Measurements from ENCODE around the gene CEACAM3.

Gene CEACAM3

GRCh38 chr19:41845001-41845050 is 48.4 kb downstream of the CEACAM3 start, which contains the start of gene DMRTC2:
Gene DMRTC2 (plus strand): TSS chr19:41845042. CDS start chr19:41847429, 2,387 bp downstream.
- TF ChIP-seq Cebpa-rat (IDR thresholded peaks at IDR 0.05), result no peak
- Histone ChIP-seq H3K36me3 (no peaks in the 10 kb centered on the region), H3K27ac (no peak within 1 kb of the TSS), H4K20me1 (no peaks in the 10 kb centered on the region), H3K27me3 (no peaks in the 10 kb centered on the region), H3K4me3 (no peak within 1 kb of the TSS), H3K4me2 (no peak within 1 kb of the TSS), H3K4me1 (peaks cover 0 to 4% (median 0%) of the 10 kb centered on the region in 10 experiments; a peak in 1 of 20 replicates), H3K9ac (no peak within 1 kb of the TSS), H3K9me3 (replicated peaks in 1 of 11) (peaks cover 5 to 13% (median 8%) of the 10 kb centered on the region in 11 experiments; a peak in 11 of 22 replicates)

- no peaks in the 10 kb centered on the region for H3K36me3 ChIP-seq
- no peak overlapping the region for H3K4me3 ChIP-seq
- peaks cover 0 to 3% (median 0%) of the 10 kb centered on the region in 10 experiments; a peak in 1 of 20 replicates for H3K4me1 ChIP-seq
- no peaks in the 10 kb centered on the region for H4K20me1 ChIP-seq
- H3K27ac ChIP-seq, result no peak overlapping the region
- no peak overlapping the region for H3K4me2 ChIP-seq
- no peaks in the 10 kb centered on the region for H3K27me3 ChIP-seq
- no peak overlapping the region for H3K9ac ChIP-seq
- no peak for TF ChIP-seq Cebpa-rat (IDR thresholded peaks at IDR 0.05)
- H3K9me3 ChIP-seq (replicated peaks in 1 of 11), result peaks cover 5 to 13% (median 8%) of the 10 kb centered on the region in 11 experiments; a peak in 11 of 22 replicates
These were observed 48.7 kb downstream of the CEACAM3 start for GRCh38 chr19:41845051-41845590.

GRCh38 chr19:41847351-41848105 is 51.1 kb downstream of the CEACAM3 start:
- H3K4me3 ChIP-seq, result no peak overlapping the region
- no peaks in the 10 kb centered on the region for H3K27me3 ChIP-seq
- H3K27ac ChIP-seq, result no peak overlapping the region
- no peaks in the 10 kb centered on the region for H4K20me1 ChIP-seq
- no peaks in the 10 kb centered on the region for H3K4me1 ChIP-seq
- no peak overlapping the region for H3K9ac ChIP-seq
- H3K4me2 ChIP-seq, result no peak overlapping the region
- H3K9me3 ChIP-seq (replicated peaks in 1 of 11), result peaks cover 5 to 13% (median 8%) of the 10 kb centered on the region in 11 experiments; a peak in 11 of 22 replicates
- no peaks in the 10 kb centered on the region for H3K36me3 ChIP-seq
- no peak for TF ChIP-seq Cebpa-rat (IDR thresholded peaks at IDR 0.05)

GRCh38 chr19:41848666-41849065 is 52.3 kb downstream of the CEACAM3 start:
- Histone ChIP-seq H3K27me3 (no peaks in the 10 kb centered on the region), H4K20me1 (no peaks in the 10 kb centered on the region), H3K9me3 (replicated peaks in 1 of 11) (peaks cover 5 to 12% (median 8%) of the 10 kb centered on the region in 11 experiments; a peak in 11 of 22 replicates), H3K36me3 (no peaks in the 10 kb centered on the region), H3K9ac (no peak overlapping the region), H3K4me2 (no peak overlapping the region), H3K4me3 (no peak overlapping the region), H3K4me1 (peaks cover 0 to 2% (median 0%) of the 10 kb centered on the region in 10 experiments; a peak in 1 of 20 replicates), H3K27ac (no peak overlapping the region)
- no peak for TF ChIP-seq Cebpa-rat (IDR thresholded peaks at IDR 0.05)

- H3K9me3 ChIP-seq (replicated peaks in 1 of 11), result peaks cover 5 to 8% (median 8%) of the 10 kb centered on the region in 11 experiments; a peak in 11 of 22 replicates
- TF ChIP-seq Cebpa-rat (IDR thresholded peaks at IDR 0.05), result no peak
- no peak overlapping the region for H3K27ac ChIP-seq
- H3K4me2 ChIP-seq, result no peak overlapping the region
- H3K36me3 ChIP-seq, result no peaks in the 10 kb centered on the region
- no peaks in the 10 kb centered on the region for H3K27me3 ChIP-seq
- peaks cover 0 to 6% (median 0%) of the 10 kb centered on the region in 10 experiments; a peak in 3 of 20 replicates for H3K4me1 ChIP-seq
- no peaks in the 10 kb centered on the region for H4K20me1 ChIP-seq
- H3K4me3 ChIP-seq, result no peak overlapping the region
- H3K9ac ChIP-seq, result no peak overlapping the region
These were observed 52.7 kb downstream of the CEACAM3 start for GRCh38 chr19:41849067-41849466.

- Histone ChIP-seq H3K27ac (no peak overlapping the region), H3K36me3 (no peaks in the 10 kb centered on the region), H3K4me3 (no peak overlapping the region), H3K4me1 (peaks cover 0 to 8% (median 2%) of the 10 kb centered on the region in 10 experiments; a peak in 5 of 20 replicates), H4K20me1 (no peaks in the 10 kb centered on the region), H3K9ac (no peak overlapping the region), H3K27me3 (no peaks in the 10 kb centered on the region), H3K9me3 (replicated peaks in 1 of 11) (no peaks in the 10 kb centered on the region), H3K4me2 (no peak overlapping the region)
- no peak for TF ChIP-seq Cebpa-rat (IDR thresholded peaks at IDR 0.05)
These were observed 54.0 kb downstream of the CEACAM3 start for GRCh38 chr19:41850381-41850780.

GRCh38 chr19:41851456-41851855 is 55.1 kb downstream of the CEACAM3 start:
- H4K20me1 ChIP-seq, result no peaks in the 10 kb centered on the region
- no peaks in the 10 kb centered on the region for H3K9me3 ChIP-seq (replicated peaks in 1 of 11)
- H3K4me1 ChIP-seq, result peaks cover 0 to 8% (median 2%) of the 10 kb centered on the region in 10 experiments; a peak in 5 of 20 replicates
- no peak overlapping the region for H3K4me2 ChIP-seq
- H3K9ac ChIP-seq, result no peak overlapping the region
- no peak for TF ChIP-seq Cebpa-rat (IDR thresholded peaks at IDR 0.05)
- H3K4me3 ChIP-seq, result no peak overlapping the region
- H3K36me3 ChIP-seq, result no peaks in the 10 kb centered on the region
- no peaks in the 10 kb centered on the region for H3K27me3 ChIP-seq
- no peak overlapping the region for H3K27ac ChIP-seq

- peak overlapping the region in 1 of 11 experiments; percentile 33; a peak in 1 of 22 replicates for H3K4me2 ChIP-seq
- H3K9me3 ChIP-seq (replicated peaks in 1 of 11), result no peaks in the 10 kb centered on the region
- H3K36me3 ChIP-seq, result no peaks in the 10 kb centered on the region
- no peaks in the 10 kb centered on the region for H4K20me1 ChIP-seq
- no peak overlapping the region for H3K4me3 ChIP-seq
- H3K27ac ChIP-seq, result no peak overlapping the region
- TF ChIP-seq Cebpa-rat (IDR thresholded peaks at IDR 0.05), result no peak
- no peaks in the 10 kb centered on the region for H3K27me3 ChIP-seq
- H3K9ac ChIP-seq, result no peak overlapping the region
- peaks cover 0 to 21% (median 14%) of the 10 kb centered on the region in 10 experiments; a peak in 16 of 20 replicates for H3K4me1 ChIP-seq
These were observed 57.0 kb downstream of the CEACAM3 start for GRCh38 chr19:41853344-41853743.

- no peaks in the 10 kb centered on the region for H3K36me3 ChIP-seq
- no peak overlapping the region for H3K9ac ChIP-seq
- H3K4me3 ChIP-seq, result no peak overlapping the region
- H3K27ac ChIP-seq, result no peak overlapping the region
- H4K20me1 ChIP-seq, result no peaks in the 10 kb centered on the region
- peak overlapping the region in 2 of 11 experiments; percentile 17 to 33; a peak in 4 of 22 replicates for H3K4me2 ChIP-seq
- H3K4me1 ChIP-seq, result peaks cover under 1 to 25% (median 18%) of the 10 kb centered on the region in 10 experiments; a peak in 17 of 20 replicates
- no peak for TF ChIP-seq Cebpa-rat (IDR thresholded peaks at IDR 0.05)
- H3K27me3 ChIP-seq, result no peaks in the 10 kb centered on the region
- H3K9me3 ChIP-seq (replicated peaks in 1 of 11), result no peaks in the 10 kb centered on the region
These were observed 57.4 kb downstream of the CEACAM3 start for GRCh38 chr19:41853768-41854167.
